IMR-90 (cell line): ENCODE results near the gene RAB1A. TPM values are rescaled to one million over a fixed set of nuclear protein-coding genes. Genes with fewer than 3 reads are reported as not detected.

Experiments used
- ATAC-seq: fragments of 200-7000 bp; cut with Tn5 transposase; 2 replicates; pipeline ENCODE4 v1.9.1; 2020; ENCODE audit warnings: low read depth, mild to moderate bottlenecking, moderate library complexity
- BruUV-seq: library from RNA; stranded (reverse); fragments of 400-500 nt; replicated peaks from 2 replicates; lab custom pipeline; 2021; lab: Mats Ljungman, UMichigan
- CTCF ChIA-PET: fragments of 300-600 bp; formaldehyde crosslinking; extraction: SDS; loops from one replicate; lab custom pipeline; 2021; ENCODE audit warnings: antibody characterized with exemption; lab: Yijun Ruan, JAX
- POLR2A ChIA-PET: fragments of 300-600 bp; sonication (Branson Sonifier 250); formaldehyde crosslinking; loops from one replicate; lab custom pipeline; 2022; ENCODE audit warnings: antibody characterized with exemption; ENCODE audit not compliant: unreplicated experiment; lab: Charles Lee
- DNase-seq: peaks from one replicate; pipeline ENCODE4 v3.0.0; 2013
- H2AFZ ChIP-seq: replicated peaks from 2 replicates; pipeline ENCODE3; 2013; ENCODE audit warnings: low read length, mild to moderate bottlenecking; ENCODE audit not compliant: poor library complexity
- H2AK5ac ChIP-seq: 2 replicates; pipeline ENCODE4 v1.6.1; 2013; ENCODE audit warnings: low read depth, low read length, inconsistent platforms
- H2AK9ac ChIP-seq: replicated peaks from 2 replicates; pipeline ENCODE3; 2013; ENCODE audit warnings: mild to moderate bottlenecking, low read depth, low read length, moderate library complexity; ENCODE audit not compliant: poor library complexity
- H2BK120ac ChIP-seq: 2 replicates; pipeline ENCODE4 v1.6.1; 2013; ENCODE audit warnings: low read depth, low read length, inconsistent platforms
- H2BK15ac ChIP-seq: 3 replicates; pipeline ENCODE4 v1.6.1; 2013; ENCODE audit warnings: low read depth, low read length, inconsistent platforms
- H2BK20ac ChIP-seq: 2 replicates; pipeline ENCODE4 v1.6.1; 2013; ENCODE audit warnings: low read depth, mild to moderate bottlenecking, inconsistent platforms, low read length, moderate library complexity
- H2BK5ac ChIP-seq: 2 replicates; pipeline ENCODE4 v1.6.1; 2013; ENCODE audit warnings: mild to moderate bottlenecking, low read depth, low read length, inconsistent platforms; ENCODE audit not compliant: poor library complexity, severe bottlenecking
- H3K14ac ChIP-seq: replicated peaks from 2 replicates; pipeline ENCODE4 v1.6.1; 2013; ENCODE audit warnings: low read depth, low read length, inconsistent platforms
- H3K18ac ChIP-seq: 2 replicates; pipeline ENCODE4 v1.6.1; 2013; ENCODE audit warnings: low read depth, low read length, control low read depth
- H3K23ac ChIP-seq: 2 replicates; pipeline ENCODE4 v1.6.1; 2013; ENCODE audit warnings: low read depth, low read length, inconsistent platforms
- H3K27ac ChIP-seq: 2 replicates; pipeline ENCODE4 v1.5.1; 2013; ENCODE audit warnings: mild to moderate bottlenecking, control low read depth, low read length; ENCODE audit not compliant: insufficient read depth
- H3K27me3 ChIP-seq: 2 replicates; pipeline ENCODE4 v1.6.1; 2013; ENCODE audit warnings: low read length; ENCODE audit not compliant: control insufficient read depth, insufficient read depth
- H3K36me3 ChIP-seq: 2 replicates; pipeline ENCODE4 v1.6.1; 2013; ENCODE audit warnings: low read length, mixed read lengths; ENCODE audit not compliant: control insufficient read depth, insufficient read depth
- H3K4ac ChIP-seq: 2 replicates; pipeline ENCODE4 v1.6.1; 2013; ENCODE audit warnings: low read depth, low read length, inconsistent platforms
- H3K4me1 ChIP-seq: 2 replicates; pipeline ENCODE4 v1.6.1; 2013; ENCODE audit warnings: low read length, mixed read lengths; ENCODE audit not compliant: control insufficient read depth, insufficient read depth
- H3K4me2 ChIP-seq: 2 replicates; pipeline ENCODE4 v1.6.1; 2013; ENCODE audit warnings: low read depth, mild to moderate bottlenecking, control low read depth, low read length, moderate library complexity
- H3K4me3 ChIP-seq: 2 replicates; pipeline ENCODE4 v1.5.1; 2013; ENCODE audit warnings: low read depth, mild to moderate bottlenecking, control low read depth, low read length, moderate library complexity; ENCODE audit not compliant: insufficient read depth
- H3K56ac ChIP-seq: 2 replicates; pipeline ENCODE4 v1.6.1; 2013; ENCODE audit warnings: low read length, inconsistent platforms; ENCODE audit not compliant: insufficient read depth; ENCODE audit errors: extremely low read depth
- H3K79me1 ChIP-seq, 2 experiments: 2 replicates each; pipeline ENCODE4 v1.6.1; 2013; ENCODE audit warnings: low read length in 2 of 2, inconsistent platforms in 1 of 2, low read depth in 1 of 2
- H3K9ac ChIP-seq: 2 replicates; pipeline ENCODE4 v1.6.1; 2013; ENCODE audit warnings: low read depth, low read length, control low read depth
- H3K9me1 ChIP-seq: 2 replicates; pipeline ENCODE4 v1.6.1; 2013; ENCODE audit warnings: low read length, inconsistent platforms; ENCODE audit not compliant: insufficient read depth
- H3K9me3 ChIP-seq: 2 replicates; pipeline ENCODE4 v1.6.1; 2013; ENCODE audit warnings: low read length; ENCODE audit not compliant: control insufficient read depth, insufficient read depth
- H4K20me1 ChIP-seq: 2 replicates; pipeline ENCODE4 v1.6.1; 2013; ENCODE audit warnings: low read length, inconsistent platforms; ENCODE audit not compliant: insufficient read depth
- H4K5ac ChIP-seq: 2 replicates; pipeline ENCODE4 v1.6.1; 2013; ENCODE audit warnings: mild to moderate bottlenecking, low read depth, low read length, control low read depth
- H4K8ac ChIP-seq, 2 experiments: 2 replicates each; pipeline ENCODE4 v1.6.1; 2013; ENCODE audit warnings: low read depth in 2 of 2, low read length in 2 of 2, control low read depth in 1 of 2, inconsistent platforms in 1 of 2
- H4K91ac ChIP-seq: 2 replicates; pipeline ENCODE4 v1.6.1; 2013; ENCODE audit warnings: low read depth, low read length, inconsistent platforms; ENCODE audit not compliant: insufficient read depth
- BHLHE40 ChIP-seq: fragments of 150-350 bp; IDR thresholded peaks from 2 replicates; pipeline ENCODE4 v1.6.1; 2016; ENCODE audit warnings: mild to moderate bottlenecking, low read depth, low read length
- CEBPB ChIP-seq: IDR thresholded peaks from 2 replicates; pipeline ENCODE4 v1.6.1; 2012; ENCODE audit warnings: low read depth, low read length, improper control_type of control experiment
- CHD1 ChIP-seq: IDR thresholded peaks from 2 replicates; pipeline ENCODE4 v1.6.1; 2012; ENCODE audit warnings: low read depth, low read length, improper control_type of control experiment
- CTCF ChIP-seq: conservative IDR thresholded peaks from 2 replicates; pipeline ENCODE4 v1.5.1; 2012; ENCODE audit warnings: mild to moderate bottlenecking, low read depth, low read length, improper control_type of control experiment
- ELK1 ChIP-seq: fragments of 150-350 bp; IDR thresholded peaks from 2 replicates; pipeline ENCODE4 v1.6.1; 2016; ENCODE audit warnings: low read depth, mild to moderate bottlenecking, low read length, moderate library complexity, borderline replicate concordance
- FOS ChIP-seq: fragments of 150-350 bp; IDR thresholded peaks from 2 replicates; pipeline ENCODE4 v1.6.1; 2016; ENCODE audit warnings: low read depth, low read length
- MAFK ChIP-seq: IDR thresholded peaks from 2 replicates; pipeline ENCODE4 v1.6.1; 2012; ENCODE audit warnings: low read depth, low read length, improper control_type of control experiment
- MAZ ChIP-seq: IDR thresholded peaks from 2 replicates; pipeline ENCODE4 v1.6.1; 2012; ENCODE audit warnings: low read depth, mild to moderate bottlenecking, low read length, improper control_type of control experiment, moderate library complexity, borderline replicate concordance
- MXI1 ChIP-seq: IDR thresholded peaks from 2 replicates; pipeline ENCODE4 v1.6.1; 2012; ENCODE audit warnings: low read depth, mild to moderate bottlenecking, low read length, moderate library complexity, borderline replicate concordance
- NFE2L2 ChIP-seq: fragments of 150-350 bp; IDR thresholded peaks from 2 replicates; pipeline ENCODE4 v1.6.1; 2016; ENCODE audit warnings: low read depth, mild to moderate bottlenecking, low read length
- POLR2A ChIP-seq: IDR thresholded peaks from 2 replicates; pipeline ENCODE4 v1.6.1; 2012; ENCODE audit warnings: mild to moderate bottlenecking, low read depth, low read length
- RAD21 ChIP-seq: IDR thresholded peaks from 2 replicates; pipeline ENCODE4 v1.6.1; 2012; ENCODE audit warnings: low read length, improper control_type of control experiment
- RCOR1 ChIP-seq: IDR thresholded peaks from 2 replicates; pipeline ENCODE4 v1.6.1; 2012; ENCODE audit warnings: mild to moderate bottlenecking, low read length, improper control_type of control experiment; ENCODE audit not compliant: insufficient replicate concordance
- RFX5 ChIP-seq: IDR thresholded peaks from 2 replicates; pipeline ENCODE4 v1.8.0; 2012; ENCODE audit warnings: low read depth, mild to moderate bottlenecking, low read length, moderate library complexity
- SMC3 ChIP-seq: fragments of 150-350 bp; IDR thresholded peaks from 2 replicates; pipeline ENCODE4 v1.6.1; 2016; ENCODE audit warnings: low read depth, mild to moderate bottlenecking, antibody characterized with exemption, low read length, moderate library complexity
- USF2 ChIP-seq: fragments of 150-350 bp; IDR thresholded peaks from 2 replicates; pipeline ENCODE4 v1.6.1; 2017; ENCODE audit warnings: mild to moderate bottlenecking, antibody characterized with exemption, low read length, low read depth
- WGBS, 2 experiments: methylation state at CpG; one replicate each; pipeline versions ENCODE4 v1.1.5 to v1.1.7; 2013; ENCODE audit warnings: missing lambda C conversion rate in 2 of 2; ENCODE audit not compliant: insufficient read length in 1 of 2; ENCODE audit errors: extremely low coverage in 2 of 2; 5-methylcytosine and 5-hydroxymethylcytosine counted together
- dilution Hi-C: fragments of 300-500 bp; cut with HindIII; formaldehyde crosslinking; loops from one replicate; pipeline ENCODE4 v1.14.3; 2018; ENCODE audit warnings: low sequenced_read_pairs; ENCODE audit not compliant: unreplicated experiment
- in situ Hi-C: fragments of 300-500 bp; cut with MboI; formaldehyde crosslinking; loops from 3 replicates; pipeline ENCODE4 v1.14.3; 2019; ENCODE audit warnings: low sequenced_read_pairs, inconsistent platforms, mixed read lengths
- intact Hi-C: fragments of 100-400 bp; cut with micrococcal nuclease; formaldehyde crosslinking; loops from 2 replicates; pipeline ENCODE4 v1.10.0; 2022
- polyA plus RNA-seq, 3 experiments: library from polyadenylated mRNA; depleted of rRNA; stranded (reverse); fragments of >200 nt; gene quantifications; 2 replicates each; pipeline ENCODE4 v1.2.3, GENCODE V29; 2012; ENCODE audit warnings: low replicate concordance in 1 of 3
- total RNA-seq: library from RNA; depleted of rRNA; stranded (reverse); fragments of >200 nt; gene quantifications from 2 replicates; pipeline ENCODE4 v1.2.3, GENCODE V29; 2012

Gene RAB1A
- total and polyA plus RNA-seq, 2 of the 4 experiments (the other 2 are of a cell fraction) = 114 to 169 TPM

GRCh38 chr2:65156041-65156440 is 26.1 kb upstream of the RAB1A start:
- H3K23ac ChIP-seq = no peak overlapping the region
- no peak overlapping the region for H3K18ac ChIP-seq
- no peaks in the 10 kb centered on the region for H3K4me1 ChIP-seq
- H4K91ac ChIP-seq = no peak overlapping the region
- no peak overlapping the region for H2AK9ac ChIP-seq
- ChIA-PET POLR2A (interaction anchor here (0.6 kb wide), 2 partner anchors 27 to 276 kb away, joined by 5 to 14 read pairs; partner anchors contain the start of gene SPRED2), CTCF (interaction anchor here (0.7 to 1.2 kb wide), 2 partner anchors 8 to 92 kb away, joined by 3 read pairs; no protein-coding TSS in a partner anchor)
- H3K4me3 ChIP-seq = no peak overlapping the region
- dilution Hi-C loops (no loop called here), intact Hi-C loops (no loop called here), in situ Hi-C loops (loop anchor here (25.0 kb wide), 1 partner anchor 244 kb away; no protein-coding TSS in a partner anchor)
- no peak overlapping the region for H2BK120ac ChIP-seq
- H3K27me3 ChIP-seq = peaks cover 4% of the 10 kb centered on the region
- H3K79me1 ChIP-seq = no peaks in the 10 kb centered on the region
- no TSS peak for BruUV-seq
- 50% methylated on average over 1 of the region's 1 CpG; no CpG with 5 or more reads in 1 of the 2 experiments for WGBS, 2 experiments
- H2AK5ac ChIP-seq = no peak overlapping the region
- no peaks in the 10 kb centered on the region for H4K20me1 ChIP-seq
- no peak overlapping the region for H3K56ac ChIP-seq
- no peak overlapping the region for H3K4me2 ChIP-seq
- DNase-seq = no peak
- ATAC-seq = no peak
- no peak overlapping the region for H3K14ac ChIP-seq
- no peak overlapping the region for H2AFZ ChIP-seq
- H3K9me3 ChIP-seq = no peaks in the 10 kb centered on the region
- H4K8ac ChIP-seq = no peak overlapping the region
- H2BK15ac ChIP-seq = no peak overlapping the region
- no peak overlapping the region for H2BK5ac ChIP-seq
- TF ChIP-seq MXI1 (no peak), CHD1 (no peak), NFE2L2 (no peak), RCOR1 (no peak), BHLHE40 (no peak), CTCF (no peak), FOS (no peak), RFX5 (no peak), POLR2A (no peak), MAFK (no peak), ELK1 (no peak), SMC3 (no peak), RAD21 (no peak), USF2 (no peak), CEBPB (no peak), MAZ (no peak)
- no peaks in the 10 kb centered on the region for H3K36me3 ChIP-seq
- no peak overlapping the region for H3K9ac ChIP-seq
- no peaks in the 10 kb centered on the region for H3K9me1 ChIP-seq
- no peak overlapping the region for H2BK20ac ChIP-seq
- H3K27ac ChIP-seq = no peak overlapping the region
- H4K5ac ChIP-seq = no peak overlapping the region
- H3K4ac ChIP-seq = no peak overlapping the region
